GM19468 (cell line): ENCODE results near the gene NAMPT.
"Not testable (repeated sequence)": the region's sequence is repeated elsewhere in the genome, so short reads cannot be mapped to it uniquely, and the experiment has no call there.

Source experiments
- ATAC-seq: cut with Tn5 transposase; IDR thresholded peaks from one replicate; pipeline ENCODE4 v1.9.1; 2021; ENCODE audit warnings: mild to moderate bottlenecking, moderate library complexity, moderate number of reproducible peaks; ENCODE audit not compliant: unreplicated experiment; ENCODE audit errors: extremely low read depth

The NAMPT gene

DNA sequence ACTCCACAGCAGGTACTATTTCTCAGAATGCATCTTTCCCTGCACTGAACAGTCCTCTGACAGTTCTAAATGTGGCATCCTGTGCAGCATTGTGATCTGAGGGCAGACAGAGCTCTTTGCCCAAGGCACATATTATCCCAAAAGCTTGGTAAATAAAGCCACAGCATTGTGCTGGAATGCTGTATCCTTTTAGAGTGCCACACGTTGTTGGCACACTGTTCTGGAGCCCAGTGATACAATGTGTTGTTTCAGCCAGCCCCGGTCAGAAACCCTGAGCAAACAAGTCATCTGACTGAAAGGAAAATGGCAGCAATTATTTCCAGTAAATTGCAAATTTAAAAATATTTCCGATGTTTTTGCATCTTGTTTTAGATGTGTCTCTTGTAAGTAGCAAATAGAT, 45.4 kb downstream of the NAMPT start:
- ATAC-seq = no peak

DNA sequence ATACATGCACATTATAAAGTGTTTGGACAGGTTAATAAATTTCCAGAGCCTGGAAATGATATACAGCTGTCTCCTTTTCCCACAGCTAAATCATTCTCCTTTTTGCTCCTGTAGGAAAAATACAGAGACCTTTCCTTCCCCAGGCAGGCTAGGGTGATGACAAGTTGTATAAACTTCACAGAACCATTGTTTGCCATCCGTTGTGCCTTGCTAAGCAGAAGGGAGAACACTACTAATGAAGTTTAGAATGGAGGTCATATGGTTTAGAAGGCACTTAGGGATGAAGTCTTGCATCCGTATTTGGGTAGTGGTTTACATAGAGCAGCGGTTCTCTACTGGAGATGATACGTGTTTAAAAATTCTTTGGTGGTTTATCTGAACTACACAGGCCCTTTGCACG, 46.0 kb downstream of the NAMPT start:
- ATAC-seq = no peak

DNA sequence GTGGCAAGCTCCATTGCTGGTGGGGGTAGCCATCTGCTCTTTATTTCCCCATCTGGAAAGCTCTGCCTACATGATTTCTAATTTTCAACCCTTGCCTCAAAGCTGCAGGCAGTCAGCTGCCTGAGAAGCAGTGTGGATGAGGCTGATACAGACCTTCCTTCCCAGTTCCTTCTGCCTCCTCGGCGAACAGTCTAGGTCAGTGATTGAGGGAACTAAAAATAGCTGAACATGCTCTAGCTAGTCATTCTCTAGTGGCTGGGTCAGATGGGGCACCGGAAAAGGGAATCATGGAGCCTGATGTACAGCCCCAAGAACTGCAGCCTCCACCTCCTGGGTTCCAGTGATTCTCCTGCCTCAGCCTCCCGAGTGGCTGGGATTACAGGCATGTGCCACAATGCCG, 48.7 kb downstream of the NAMPT start:
- ATAC-seq = no peak

DNA sequence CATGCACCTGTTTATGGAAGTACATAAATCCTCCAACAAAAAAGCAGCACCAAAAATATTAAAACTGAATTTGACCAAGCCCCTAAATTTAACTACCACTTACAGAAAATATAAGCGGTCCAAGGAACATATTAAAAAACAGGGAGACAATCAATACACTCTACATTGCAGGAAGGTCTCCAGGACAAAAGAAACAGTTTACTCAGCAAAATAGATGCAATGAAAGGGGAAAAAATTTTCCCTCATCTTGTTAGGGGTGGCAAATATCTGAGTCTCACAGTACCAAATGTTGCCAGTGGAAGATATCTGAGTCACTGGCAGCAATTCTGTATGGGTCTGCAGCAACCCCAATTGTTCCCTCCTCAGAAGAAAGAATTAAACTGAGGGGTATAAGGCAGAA, 50.4 kb downstream of the NAMPT start:
- no peak for ATAC-seq

DNA sequence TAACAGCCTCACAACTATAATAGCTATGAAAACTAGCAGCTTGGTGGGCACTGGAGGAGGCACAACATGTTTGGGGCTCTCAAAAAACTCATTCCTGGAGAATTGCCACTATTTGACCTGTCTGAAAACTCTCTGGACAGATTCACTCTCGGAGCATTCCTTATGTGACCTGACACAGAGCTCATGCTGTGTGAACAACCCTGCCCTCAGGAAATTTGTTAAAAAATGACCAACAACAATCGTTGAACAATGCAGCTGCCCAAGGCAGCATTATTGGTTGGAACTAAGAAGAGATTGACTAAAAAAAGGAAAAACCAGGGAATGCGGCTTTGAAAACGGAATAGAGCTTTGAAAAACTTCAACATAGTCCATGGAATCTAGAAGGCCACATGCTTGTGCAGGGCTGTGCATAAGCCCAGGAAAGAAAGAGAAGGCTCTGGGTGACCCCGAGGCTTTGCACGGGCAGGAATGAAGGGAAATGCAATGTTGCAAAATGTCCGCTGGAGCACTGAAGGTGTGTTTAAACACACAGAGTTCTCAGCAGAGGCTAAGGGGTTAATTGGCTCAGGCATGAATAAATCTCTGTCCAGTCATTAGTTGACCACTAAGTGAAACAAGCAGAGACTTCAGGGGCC, 52.8 kb downstream of the NAMPT start:
- ATAC-seq = no peak

DNA sequence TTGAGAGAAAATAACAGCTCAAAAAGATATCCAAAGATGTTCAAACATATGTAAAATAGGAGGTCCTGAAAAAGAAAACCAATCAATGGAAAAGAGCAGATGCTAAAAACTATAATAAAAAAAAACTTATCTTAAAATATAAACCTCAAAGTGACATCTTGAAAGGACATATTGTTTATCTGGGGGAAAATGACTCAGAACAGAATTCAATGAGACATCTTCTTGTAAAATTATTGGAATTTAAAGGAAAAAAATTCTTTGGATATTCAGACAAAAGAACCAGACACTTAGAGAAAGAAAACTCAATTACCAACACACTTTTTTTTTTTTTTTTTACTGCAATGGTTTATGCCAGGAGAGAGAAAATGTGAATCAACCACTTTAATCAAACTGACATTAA, 58.9 kb downstream of the NAMPT start:
- ATAC-seq = no peak

DNA sequence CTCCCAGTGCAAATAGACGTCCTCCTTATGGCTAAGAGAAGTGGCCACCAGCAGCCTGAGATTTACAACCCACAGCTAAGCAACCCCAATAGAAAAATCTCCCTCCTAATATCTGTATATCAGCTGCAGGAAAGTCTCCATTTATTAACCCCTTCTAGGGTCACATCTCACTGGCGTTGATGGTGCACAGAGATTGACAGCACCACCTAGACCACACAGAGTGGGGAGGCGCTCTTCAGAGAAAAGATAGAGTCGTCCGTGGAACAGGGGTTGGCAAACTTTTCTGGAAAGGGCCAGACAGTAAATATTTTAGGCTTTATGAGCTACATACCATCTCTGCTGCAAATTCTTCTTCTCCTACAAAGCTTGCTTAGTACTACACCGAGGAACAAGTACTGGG, 60.0 kb downstream of the NAMPT start:
- ATAC-seq = no peak

DNA sequence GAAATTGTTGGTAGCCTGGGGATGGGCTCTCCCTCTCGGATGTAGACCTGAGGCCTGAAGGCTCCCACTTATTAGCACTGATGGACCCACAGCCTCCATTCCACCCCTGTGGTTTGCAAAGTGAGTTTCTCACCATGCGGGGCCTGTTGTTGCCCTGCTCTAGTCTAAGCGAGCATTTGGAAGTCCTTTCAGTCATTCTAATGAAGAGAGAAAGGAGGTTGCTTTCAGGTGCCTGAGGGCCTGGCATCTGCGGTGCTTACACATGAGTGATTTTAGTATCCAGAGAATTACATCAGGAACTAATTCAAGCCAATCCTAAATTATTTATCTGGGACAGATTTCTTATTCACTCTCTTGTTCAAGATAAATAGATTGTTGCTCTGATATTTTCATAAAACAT, 61.6 kb downstream of the NAMPT start:
- no peak for ATAC-seq

DNA sequence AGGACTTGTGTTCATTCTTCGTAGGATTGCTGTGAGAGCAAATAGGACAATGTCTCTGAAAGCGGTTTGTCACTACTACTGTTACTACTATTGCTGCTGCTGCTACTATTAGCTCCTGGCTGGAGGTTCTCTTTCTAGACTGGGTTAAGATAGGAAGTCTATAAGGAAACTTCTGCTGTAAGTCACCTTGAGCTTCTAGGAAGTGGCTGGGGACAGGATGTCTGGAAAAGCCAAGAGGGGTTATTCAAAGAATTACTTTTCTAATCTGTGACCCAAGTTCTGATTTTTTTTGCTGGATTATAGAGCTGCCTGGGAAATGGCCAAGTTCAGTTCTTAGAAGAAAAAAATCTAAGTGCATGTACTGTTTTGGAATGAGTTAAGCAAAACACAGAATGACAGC, 62.2 kb downstream of the NAMPT start:
- ATAC-seq = no peak

DNA sequence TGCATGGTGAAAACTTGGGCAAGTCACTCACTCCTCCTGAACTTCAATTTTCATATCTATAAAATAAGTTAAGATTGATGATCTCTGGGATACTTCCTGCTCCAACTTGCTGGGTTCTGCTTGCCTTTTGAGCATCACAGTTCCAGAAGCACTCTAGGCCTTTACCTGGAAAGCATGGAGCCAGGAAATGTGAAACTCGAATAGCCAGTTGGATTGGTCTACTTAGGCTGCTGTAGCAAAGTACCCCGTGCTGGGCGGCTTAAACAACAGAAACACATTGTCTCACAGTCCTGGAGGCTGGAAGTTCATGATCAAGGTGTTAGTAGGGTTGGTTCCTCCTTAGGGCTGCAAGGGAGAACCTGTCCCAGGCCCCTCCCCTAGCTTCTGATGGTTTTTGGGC, 64.5 kb downstream of the NAMPT start:
- ATAC-seq = no peak

DNA sequence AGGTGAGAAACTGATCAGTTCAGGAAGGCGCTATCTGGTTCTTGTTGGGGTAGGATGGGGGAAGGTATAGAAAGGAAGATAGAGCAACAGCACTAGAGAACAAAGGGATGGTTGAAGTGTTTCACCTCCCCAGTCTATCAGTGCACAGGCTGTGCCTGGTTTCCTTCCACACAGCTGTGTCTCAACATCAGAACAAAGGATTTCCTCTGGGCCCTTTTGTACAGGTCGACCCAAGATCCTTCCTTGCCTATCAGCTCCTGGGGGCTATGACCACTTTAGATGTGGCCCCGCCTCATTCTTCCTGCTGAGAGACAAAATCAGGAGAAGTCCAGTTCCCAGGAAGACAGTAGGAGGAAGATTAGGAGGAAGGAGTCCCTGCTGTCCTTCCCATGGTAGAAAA, 65.6 kb downstream of the NAMPT start:
- ATAC-seq = no peak

DNA sequence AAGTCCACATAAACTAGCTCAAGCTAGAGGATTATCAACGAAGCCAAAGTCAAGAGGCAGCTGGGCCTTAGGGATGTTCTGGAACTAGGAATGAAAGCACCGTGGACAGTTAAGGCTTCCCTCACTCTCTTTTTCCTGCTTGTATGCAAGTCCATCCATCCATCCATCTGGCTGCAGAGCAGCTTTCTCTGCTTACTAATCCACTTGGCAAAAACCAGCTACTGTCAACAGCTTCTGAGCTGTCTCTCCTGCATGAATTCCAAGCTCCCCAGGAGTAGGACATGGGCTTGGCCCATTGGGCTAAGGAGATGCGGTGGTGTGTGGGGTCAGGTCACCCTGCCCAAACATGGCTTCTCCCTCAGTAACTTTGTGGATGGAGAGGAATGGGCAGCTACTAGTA, 66.2 kb downstream of the NAMPT start:
- ATAC-seq = no peak

DNA sequence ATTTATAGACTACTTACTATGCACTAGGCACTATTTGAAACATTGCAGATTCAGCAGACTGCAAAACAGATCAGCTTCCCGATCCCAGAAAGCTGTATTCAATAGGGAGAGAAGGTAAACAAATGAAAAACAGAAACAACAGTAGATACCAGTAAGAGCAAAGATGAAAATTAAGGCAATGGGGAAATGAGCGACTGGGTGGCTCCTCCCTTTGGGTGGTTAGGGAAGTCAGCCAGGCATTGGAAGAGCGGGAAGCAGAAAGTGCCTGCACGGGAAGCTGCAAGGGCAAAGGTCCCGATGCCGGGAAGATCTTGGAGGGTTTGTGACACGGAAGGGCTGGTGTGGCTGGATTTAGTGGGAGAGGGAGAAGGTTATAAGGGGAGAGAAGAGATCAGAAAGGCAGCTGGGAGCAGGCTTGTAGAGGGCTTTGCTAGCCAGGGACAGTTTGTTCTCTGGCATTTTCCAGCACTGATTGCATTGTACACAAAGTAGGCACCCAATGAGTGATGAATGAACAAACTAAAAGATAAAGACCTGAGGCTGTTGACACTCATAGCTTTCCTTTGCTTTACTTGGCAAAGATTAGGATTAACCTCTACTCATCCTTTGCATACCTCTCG, 67.8 kb downstream of the NAMPT start:
- ATAC-seq = no peak

DNA sequence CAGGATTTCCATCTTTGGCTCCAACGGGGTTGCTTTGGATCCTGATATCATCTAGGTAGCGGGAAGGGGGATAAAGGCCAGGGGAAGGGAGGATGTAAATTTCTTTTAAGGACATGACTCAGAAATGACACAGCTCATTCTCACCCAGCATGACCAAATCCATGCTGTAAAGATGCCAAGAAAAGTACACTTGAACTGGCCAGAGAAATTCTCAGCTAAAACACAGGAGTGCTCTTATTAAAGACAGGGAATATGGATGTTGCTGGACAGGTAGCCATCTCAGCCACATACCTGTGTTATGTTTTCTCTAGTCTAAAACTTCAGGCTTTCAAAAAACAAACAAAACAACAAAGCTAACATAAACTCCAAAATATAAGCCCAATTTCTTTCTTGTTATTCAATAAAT, 68.3 kb downstream of the NAMPT start:
- no peak for ATAC-seq

DNA sequence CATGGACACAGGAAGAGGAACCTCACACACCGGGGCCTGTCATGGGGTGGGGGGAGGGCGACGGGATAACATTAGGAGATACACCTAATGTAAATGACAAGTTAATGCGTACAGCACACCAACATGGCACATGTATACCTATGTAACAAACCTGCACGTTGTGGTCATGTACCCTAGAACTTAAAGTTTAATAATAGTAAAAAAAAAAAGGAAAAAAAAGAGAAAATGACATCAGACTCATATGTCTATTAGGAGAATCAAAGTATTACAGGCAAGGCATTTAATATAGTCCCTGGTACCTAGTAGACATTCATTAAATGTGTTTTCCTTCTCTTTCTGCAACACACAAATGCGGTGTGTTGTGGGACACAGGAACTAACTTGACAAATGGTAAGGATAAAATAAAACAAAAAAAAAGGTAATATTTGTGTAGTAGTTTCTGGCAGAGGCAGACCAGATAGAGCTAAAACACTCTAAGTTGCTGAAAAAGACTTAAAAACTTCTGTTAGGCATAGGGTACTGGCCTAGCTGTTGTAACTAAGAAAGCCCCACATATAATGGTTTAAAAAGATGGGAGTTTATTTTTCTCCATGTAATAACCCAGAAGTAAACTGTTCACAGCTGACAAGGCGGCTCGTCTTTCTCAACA, 68.8 kb downstream of the NAMPT start:
- ATAC-seq = no peak

DNA sequence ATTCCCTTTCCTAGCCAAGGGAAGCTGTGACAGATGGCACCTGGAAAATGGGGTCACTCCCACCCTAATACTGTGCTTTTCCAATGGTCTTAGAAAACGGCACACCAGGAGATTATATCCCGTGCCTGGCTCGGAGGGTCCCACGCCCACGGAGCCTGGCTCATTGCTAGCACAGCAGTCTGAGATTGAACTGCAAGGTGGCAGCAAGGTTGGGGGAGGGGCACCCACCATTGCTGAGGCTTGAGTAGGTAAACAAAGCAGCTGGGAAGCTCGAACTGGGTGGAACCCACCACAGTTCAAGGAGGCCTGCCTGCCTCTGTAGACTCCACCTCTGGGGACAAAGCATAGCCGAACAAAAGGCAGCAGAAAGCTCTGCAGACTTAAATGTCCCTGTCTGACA, 75.8 kb downstream of the NAMPT start:
- ATAC-seq = not testable (repeated sequence)

DNA sequence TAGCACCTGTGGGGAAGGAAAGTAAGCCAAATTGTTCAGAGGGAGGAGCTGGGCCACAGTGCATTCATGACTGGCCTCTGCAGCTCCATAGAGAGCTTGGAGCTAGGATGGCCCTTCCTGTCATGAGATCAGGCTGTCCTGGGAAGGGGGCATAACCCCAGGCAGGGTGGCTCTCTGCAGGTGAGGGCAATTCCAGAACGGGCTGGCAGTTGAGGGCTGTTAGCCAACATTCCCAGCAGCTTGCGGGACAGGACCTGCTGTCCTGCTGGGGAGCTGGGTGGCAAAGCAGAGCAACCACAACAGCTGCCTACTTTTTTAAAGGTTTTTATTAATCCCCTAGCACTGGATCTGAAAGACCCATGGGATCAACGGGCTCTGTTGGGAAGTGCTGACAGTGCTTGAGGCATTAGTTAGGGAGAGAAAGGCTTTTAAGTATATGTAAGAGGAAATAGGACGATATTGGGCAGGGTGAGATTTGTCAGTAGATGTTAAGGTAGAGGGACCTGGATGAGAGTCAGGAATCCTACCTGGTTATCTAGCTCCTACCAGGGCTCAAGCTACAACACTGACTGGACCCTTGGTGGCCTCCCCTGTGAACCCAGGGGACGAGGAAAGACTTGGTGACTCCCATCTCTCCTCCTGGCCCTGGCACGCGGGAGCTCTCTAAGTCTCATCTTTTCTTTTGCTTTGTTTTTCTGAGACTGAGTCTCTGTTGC, 77.8 kb downstream of the NAMPT start:
- ATAC-seq = no peak

DNA sequence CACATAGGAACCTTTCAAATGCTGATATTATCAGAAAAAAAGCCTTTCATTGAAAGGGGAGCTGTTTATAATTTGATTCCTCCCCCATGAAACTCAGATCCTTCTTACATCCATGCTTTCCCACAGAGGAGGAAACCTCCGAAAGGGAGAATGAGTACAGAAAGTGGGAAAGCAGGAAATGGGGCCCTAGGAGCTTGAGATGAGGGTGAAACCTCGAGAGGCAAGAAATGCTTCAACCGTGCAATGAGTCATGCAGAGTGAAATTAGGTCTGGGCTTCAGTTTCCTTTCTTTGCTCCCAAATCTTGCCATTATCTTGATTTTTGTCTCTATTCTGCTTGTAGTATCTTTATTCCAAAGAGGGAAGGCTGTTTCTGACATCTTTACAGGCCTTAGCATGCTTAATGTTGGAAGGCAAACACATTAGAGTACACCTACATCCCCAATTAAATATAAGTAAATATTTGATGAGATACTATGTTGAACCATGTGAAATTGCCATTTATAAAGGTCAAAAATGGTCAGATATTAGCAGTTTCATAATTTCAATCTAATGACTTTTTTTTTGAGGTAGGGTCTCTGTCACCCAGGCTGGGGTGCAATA, 79.1 kb downstream of the NAMPT start:
- ATAC-seq = no peak

DNA sequence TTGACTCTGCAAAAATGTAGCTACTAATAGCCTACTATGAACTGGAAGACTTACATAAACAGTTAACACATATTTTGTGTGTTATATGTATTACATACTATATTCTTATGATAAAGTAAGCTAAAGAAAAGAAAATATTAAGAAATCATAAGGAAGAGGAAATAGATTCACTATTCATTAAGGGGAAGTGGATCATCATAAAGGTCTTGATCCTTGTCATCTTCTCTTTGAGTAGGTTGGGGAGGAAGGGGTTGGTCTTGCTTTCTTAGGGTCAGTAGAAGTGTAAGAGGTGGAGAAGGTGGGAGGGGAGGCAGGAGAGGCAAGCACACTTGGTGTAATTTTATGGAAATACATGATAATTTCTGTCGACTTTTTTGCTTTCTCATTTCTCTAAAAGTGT, 81.3 kb downstream of the NAMPT start:
- ATAC-seq = no peak

DNA sequence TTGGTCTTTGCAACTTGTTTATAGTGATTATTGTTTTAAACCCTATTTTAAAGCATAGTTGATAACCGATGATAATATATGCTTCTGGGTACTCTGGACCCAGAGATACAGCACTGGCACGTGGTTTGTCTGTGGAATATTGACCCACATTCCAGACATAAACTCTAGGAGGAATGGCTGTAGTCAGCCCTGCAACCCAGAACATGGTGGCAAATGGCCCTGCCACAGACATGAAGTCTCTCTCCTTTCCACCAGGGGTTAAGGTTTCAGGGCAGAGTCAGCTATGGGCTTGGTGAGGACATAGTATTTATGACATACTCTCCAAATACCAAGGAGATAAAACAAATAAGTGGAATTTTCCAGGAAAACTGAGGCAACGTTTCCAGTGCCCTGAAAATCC, 83.6 kb downstream of the NAMPT start:
- ATAC-seq = no peak

DNA sequence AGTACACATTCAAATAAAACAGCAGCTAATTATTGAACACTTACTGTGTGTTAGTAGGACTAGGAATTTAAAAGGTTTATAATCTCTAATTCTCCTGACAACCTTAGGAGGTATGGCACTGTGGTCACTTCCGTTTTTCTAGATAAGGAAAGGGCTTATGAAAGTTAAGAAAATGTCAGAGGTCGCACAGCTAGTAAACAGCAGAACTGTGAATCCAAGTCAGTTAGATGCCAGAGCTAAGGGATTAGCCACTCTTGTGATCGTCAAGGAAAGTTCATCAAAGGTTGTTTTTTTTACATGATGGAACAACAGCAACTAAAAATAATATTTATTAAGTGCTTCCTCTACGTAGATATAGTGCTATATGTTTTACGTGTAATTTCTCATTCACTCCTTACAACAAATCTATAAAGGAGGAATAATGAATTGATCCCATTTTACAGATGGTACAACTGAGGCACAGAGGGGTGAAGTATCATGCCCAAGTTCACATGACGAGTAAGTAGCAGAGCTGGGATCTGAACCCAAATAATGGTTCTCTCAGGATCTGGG, 84.9 kb downstream of the NAMPT start:
- ATAC-seq = no peak
